Upper lobe of right lung (tissue), 1 donor: ENCODE measurements around the gene CYLD. TPM values are rescaled to one million over a fixed set of nuclear protein-coding genes. Genes with fewer than 3 reads are reported as not detected.

Source experiments
- ATAC-seq: fragments of 200-7000 bp; cut with Tn5 transposase; one replicate; pipeline ENCODE4 v1.9.1; 2020; ENCODE audit warnings: mild to moderate bottlenecking, moderate library complexity
- DNase-seq: peaks from one replicate; pipeline ENCODE4 v3.0.0-alpha.2; 2020
- H3K27ac ChIP-seq: fragments of 200-600 bp; one replicate; pipeline ENCODE4 v1.8.0; 2022
- H3K27me3 ChIP-seq: fragments of 200-600 bp; one replicate; pipeline ENCODE4 v1.8.0; 2022; ENCODE audit warnings: mild to moderate bottlenecking
- H3K36me3 ChIP-seq: fragments of 200-600 bp; one replicate; pipeline ENCODE4 v1.8.0; 2022
- H3K4me1 ChIP-seq: fragments of 200-600 bp; one replicate; pipeline ENCODE4 v1.8.0; 2022
- H3K4me3 ChIP-seq: fragments of 200-600 bp; one replicate; pipeline ENCODE4 v1.8.0; 2022; ENCODE audit warnings: mild to moderate bottlenecking
- H3K9me3 ChIP-seq: fragments of 200-600 bp; one replicate; pipeline ENCODE4 v1.8.0; 2022
- intact Hi-C: fragments of 100-400 bp; cut with DNase I; formaldehyde crosslinking; loops from one replicate; pipeline ENCODE4 v1.11.0; 2022
- total RNA-seq: library from RNA; stranded (reverse); fragmentation: NEBNext Ultra II Directional; extraction: Animal tissue kit (Norgen Biotek cat#: 25700); gene quantifications from one replicate; pipeline ENCODE4 v1.2.1, GENCODE V29; 2021
- TF ChIP-seq, protein P1 (sequence below): fragments of 200-600 bp; IDR thresholded peaks from one replicate; pipeline ENCODE4 v1.8.0; 2022; ENCODE audit warnings: antibody characterized with exemption
- donor health status: DM: no; HTN: yes; CAD: no; lungs with severe emphysema.

The CYLD gene
- total RNA-seq, 1 donor from 2014 or later, result 48.3 TPM

DNA sequence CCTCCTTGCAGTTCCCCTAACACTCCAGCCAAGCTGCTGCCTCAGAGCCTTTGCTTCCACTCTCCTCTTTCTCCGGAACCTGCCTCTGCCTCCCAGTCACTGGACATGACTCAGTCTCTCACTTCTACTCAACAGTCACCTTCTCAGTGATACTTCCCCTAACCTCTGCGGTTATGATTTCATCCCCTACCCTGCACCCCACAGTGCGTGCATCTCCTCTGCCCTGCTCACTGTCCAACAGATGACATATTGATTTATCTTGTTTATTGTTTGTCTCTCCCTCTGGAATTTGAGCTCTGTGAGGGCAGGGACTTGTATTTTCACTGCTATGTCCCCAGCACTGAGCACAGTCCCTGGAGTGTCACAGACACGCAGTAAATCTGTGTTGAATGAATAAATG is 100.7 kb downstream of the CYLD start:
- TF ChIP-seq, protein P1, sequence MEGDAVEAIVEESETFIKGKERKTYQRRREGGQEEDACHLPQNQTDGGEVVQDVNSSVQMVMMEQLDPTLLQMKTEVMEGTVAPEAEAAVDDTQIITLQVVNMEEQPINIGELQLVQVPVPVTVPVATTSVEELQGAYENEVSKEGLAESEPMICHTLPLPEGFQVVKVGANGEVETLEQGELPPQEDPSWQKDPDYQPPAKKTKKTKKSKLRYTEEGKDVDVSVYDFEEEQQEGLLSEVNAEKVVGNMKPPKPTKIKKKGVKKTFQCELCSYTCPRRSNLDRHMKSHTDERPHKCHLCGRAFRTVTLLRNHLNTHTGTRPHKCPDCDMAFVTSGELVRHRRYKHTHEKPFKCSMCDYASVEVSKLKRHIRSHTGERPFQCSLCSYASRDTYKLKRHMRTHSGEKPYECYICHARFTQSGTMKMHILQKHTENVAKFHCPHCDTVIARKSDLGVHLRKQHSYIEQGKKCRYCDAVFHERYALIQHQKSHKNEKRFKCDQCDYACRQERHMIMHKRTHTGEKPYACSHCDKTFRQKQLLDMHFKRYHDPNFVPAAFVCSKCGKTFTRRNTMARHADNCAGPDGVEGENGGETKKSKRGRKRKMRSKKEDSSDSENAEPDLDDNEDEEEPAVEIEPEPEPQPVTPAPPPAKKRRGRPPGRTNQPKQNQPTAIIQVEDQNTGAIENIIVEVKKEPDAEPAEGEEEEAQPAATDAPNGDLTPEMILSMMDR, result no peak
- H3K27ac ChIP-seq, result no peak overlapping the region

DNA sequence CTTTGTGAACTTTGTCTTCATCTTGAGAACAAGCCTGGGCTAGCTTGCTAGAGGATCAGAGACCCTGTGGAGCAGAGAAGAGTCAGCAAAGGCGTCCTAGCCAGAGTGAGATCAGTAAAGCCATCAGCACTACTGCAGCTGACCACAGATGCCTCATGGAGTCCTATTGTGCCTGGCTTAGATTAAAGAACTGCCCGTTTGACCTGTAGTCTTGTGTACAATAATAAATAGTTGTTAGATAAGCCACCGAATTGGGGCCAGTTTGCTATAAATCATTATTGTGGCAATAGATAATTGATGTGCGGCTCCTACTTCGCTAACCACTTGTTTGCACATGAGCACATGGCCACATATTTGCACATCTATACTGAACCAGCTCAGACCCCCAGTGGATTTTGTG is 103.0 kb downstream of the CYLD start:
- no peaks in the 10 kb centered on the region for H3K36me3 ChIP-seq
- no peak for ATAC-seq
- no peaks in the 10 kb centered on the region for H3K9me3 ChIP-seq
- intact Hi-C loops, result no loop called here
- no peak overlapping the region for H3K4me3 ChIP-seq
- no peak overlapping the region for H3K27ac ChIP-seq
- peaks cover 3% of the 10 kb centered on the region for H3K4me1 ChIP-seq
- H3K27me3 ChIP-seq, result peaks cover 8% of the 10 kb centered on the region
- no peak for DNase-seq
- TF ChIP-seq, protein P1, result no peak

More for the DNA sequence above, 100.7 kb downstream of the CYLD start:
- intact Hi-C loops, result no loop called here
- no peak overlapping the region for H3K4me3 ChIP-seq
- H3K9me3 ChIP-seq, result no peaks in the 10 kb centered on the region
- ATAC-seq (no peak), DNase-seq (no peak)
- H3K4me1 ChIP-seq, result peaks cover 3% of the 10 kb centered on the region
- H3K36me3 ChIP-seq, result no peaks in the 10 kb centered on the region
- peaks cover 8% of the 10 kb centered on the region for H3K27me3 ChIP-seq

DNA sequence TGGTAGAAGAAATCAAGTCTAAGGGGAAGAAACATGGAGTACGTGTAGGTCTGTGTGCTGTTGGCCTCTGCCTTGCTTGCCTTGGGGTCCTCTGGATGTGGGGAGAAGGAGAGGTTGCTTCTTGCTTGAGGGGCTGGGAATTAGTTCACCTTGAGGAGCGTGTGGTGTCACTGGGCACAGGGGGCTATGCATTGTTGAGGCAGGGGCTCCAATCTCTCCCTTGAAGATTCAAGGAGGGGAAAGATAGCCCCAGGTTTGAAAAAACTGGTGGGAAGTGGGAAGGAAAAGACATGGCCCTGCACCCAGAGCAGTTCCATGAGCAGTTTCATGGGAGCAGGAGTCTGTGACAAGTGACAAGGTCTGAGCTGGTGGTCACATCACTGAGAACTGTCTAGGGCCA is 103.4 kb downstream of the CYLD start:
- Histone ChIP-seq H3K4me3 (no peak overlapping the region), H3K9me3 (no peaks in the 10 kb centered on the region), H3K27me3 (peaks cover 8% of the 10 kb centered on the region), H3K36me3 (no peaks in the 10 kb centered on the region), H3K4me1 (peaks cover 3% of the 10 kb centered on the region), H3K27ac (no peak overlapping the region)
- intact Hi-C loops, result no loop called here
- no peak for DNase-seq
- TF ChIP-seq, protein P1, result no peak
- ATAC-seq, result no peak

DNA sequence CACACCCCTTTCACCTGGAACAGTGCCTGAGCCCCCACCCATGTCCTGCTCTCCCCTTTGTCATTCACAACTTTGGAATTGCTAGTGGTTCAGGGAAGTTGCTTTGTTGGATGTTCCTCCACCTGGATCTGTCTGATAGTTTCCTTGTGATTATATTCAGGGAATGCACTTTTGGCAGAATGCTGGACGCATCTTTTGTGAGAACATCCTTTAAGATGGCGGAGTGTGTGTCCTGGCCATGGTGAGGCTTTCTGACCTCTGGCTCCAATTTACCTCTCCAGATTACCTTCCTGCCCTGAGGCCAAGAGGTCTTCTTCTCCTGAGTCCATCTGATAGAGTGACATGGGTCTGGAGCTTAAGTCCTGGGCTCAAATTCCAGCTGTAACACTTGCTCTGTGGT is 104.6 kb downstream of the CYLD start:
- Histone ChIP-seq H3K27ac (no peak overlapping the region), H3K4me3 (no peak overlapping the region), H3K9me3 (peaks cover 3% of the 10 kb centered on the region), H3K4me1 (peaks cover 2% of the 10 kb centered on the region), H3K27me3 (peaks cover 5% of the 10 kb centered on the region), H3K36me3 (no peaks in the 10 kb centered on the region)
- intact Hi-C loops, result no loop called here
- ATAC-seq (no peak), DNase-seq (no peak)
- TF ChIP-seq, protein P1, result no peak

DNA sequence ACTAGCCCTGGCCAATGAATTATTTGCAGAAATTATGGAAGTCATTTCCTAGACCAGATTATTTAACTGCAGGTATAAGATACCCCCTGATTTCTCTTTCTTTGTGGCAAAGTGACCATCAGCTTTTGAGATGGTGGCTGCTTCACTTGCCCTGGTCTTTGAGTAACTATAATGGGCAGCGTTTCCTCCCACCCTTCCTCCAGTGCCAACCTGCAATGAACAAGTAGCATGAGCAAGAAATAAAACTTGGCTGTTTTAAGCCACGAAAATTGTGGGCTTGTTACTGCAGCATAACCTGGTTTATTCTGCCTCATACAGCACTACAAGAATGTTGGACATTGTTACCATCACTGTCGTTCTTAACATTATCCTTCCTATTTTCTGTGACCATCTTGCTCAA is 105.3 kb downstream of the CYLD start:
- Histone ChIP-seq H3K9me3 (peaks cover 3% of the 10 kb centered on the region), H3K36me3 (no peaks in the 10 kb centered on the region), H3K27me3 (no peaks in the 10 kb centered on the region), H3K27ac (no peak overlapping the region), H3K4me1 (no peaks in the 10 kb centered on the region), H3K4me3 (no peak overlapping the region)
- ATAC-seq (no peak), DNase-seq (no peak)
- TF ChIP-seq, protein P1, result no peak
- intact Hi-C loops, result no loop called here
